Peyer's patch (tissue), 4 donors: ENCODE results near the gene ME1. TPM values are rescaled to one million over a fixed set of nuclear protein-coding genes. Genes with fewer than 3 reads are reported as not detected.

Experiments
- DNase-seq, 3 donors: peaks; one replicate each; pipeline ENCODE4 v3.0.0-alpha.2; 2017 to 2019
- H3K27ac ChIP-seq, 4 donors: fragments of 200-600 bp; sonication (generic); one replicate each; pipeline ENCODE4 v1.5.1; 2016 to 2019
- H3K27me3 ChIP-seq, 2 donors: fragments of 200-600 bp; sonication (generic); one replicate each; pipeline ENCODE4 v1.5.1; 2019
- H3K36me3 ChIP-seq, 3 donors: fragments of 200-600 bp; sonication (generic); one replicate each; pipeline ENCODE4 v1.5.1; 2016 to 2019
- H3K4me1 ChIP-seq, 4 donors: fragments of 200-600 bp; sonication (generic); one replicate each; pipeline ENCODE4 v1.5.1; 2016 to 2019
- H3K4me3 ChIP-seq, 4 donors: fragments of 200-600 bp; sonication (generic); 1 replicate in 3 of 4; 2 replicates in 1 of 4; pipeline ENCODE4 v1.5.1; 2016 to 2019; ENCODE audit warnings: mild to moderate bottlenecking in 1 of 4
- H3K9me3 ChIP-seq, 4 donors: fragments of 200-600 bp; sonication (generic); one replicate each; pipeline ENCODE4 v1.5.1; 2016 to 2019; ENCODE audit warnings: mild to moderate bottlenecking in 1 of 4
- POLR2A ChIP-seq, 2 donors: fragments of 450-650 bp; IDR thresholded peaks; one replicate each; pipeline ENCODE4 v1.5.1; 2017; ENCODE audit warnings: antibody characterized with exemption in 2 of 2, mild to moderate bottlenecking in 2 of 2, moderate library complexity in 2 of 2
- total RNA-seq, 4 donors: library from RNA; depleted of rRNA; stranded (reverse); fragments of >200 nt; gene quantifications; one replicate each; pipeline ENCODE4 v1.1.0, GENCODE V29; 2016
- TF ChIP-seq, protein P1 (sequence below), 6 experiments: fragments of 450-650 bp in 4 of 6; fragments of 200-600 bp in 2 of 6; sonication (generic) in 1 of 6; IDR thresholded peaks; one replicate each; pipeline ENCODE4 v1.5.1; 2017 to 2019; ENCODE audit warnings: antibody characterized with exemption in 6 of 6, mild to moderate bottlenecking in 3 of 6, moderate library complexity in 1 of 6

ME1 gene
- total RNA-seq, 4 donors from 2014 or later: 7.4 to 39.1 (median 19.6) TPM

DNA sequence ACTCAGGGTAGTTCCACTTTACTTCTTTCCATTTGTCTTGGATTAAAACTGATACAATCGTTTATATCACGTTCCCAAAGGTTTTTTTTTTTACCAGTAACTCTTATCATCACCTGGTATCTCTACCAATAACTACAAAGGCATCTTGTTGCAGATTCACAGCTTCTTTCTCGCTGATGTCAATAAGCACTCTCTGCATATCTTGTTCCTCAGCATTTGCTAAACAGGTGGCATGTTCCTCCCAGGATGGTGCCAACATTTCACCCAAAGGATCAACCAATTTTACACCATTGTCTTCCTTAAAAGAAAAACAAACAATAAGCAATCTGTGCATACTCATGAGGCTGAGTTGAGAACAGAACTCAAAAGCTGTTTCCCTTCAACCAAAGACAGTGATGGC, 242.3 kb downstream of the ME1 start:
- TF ChIP-seq, protein P1, sequence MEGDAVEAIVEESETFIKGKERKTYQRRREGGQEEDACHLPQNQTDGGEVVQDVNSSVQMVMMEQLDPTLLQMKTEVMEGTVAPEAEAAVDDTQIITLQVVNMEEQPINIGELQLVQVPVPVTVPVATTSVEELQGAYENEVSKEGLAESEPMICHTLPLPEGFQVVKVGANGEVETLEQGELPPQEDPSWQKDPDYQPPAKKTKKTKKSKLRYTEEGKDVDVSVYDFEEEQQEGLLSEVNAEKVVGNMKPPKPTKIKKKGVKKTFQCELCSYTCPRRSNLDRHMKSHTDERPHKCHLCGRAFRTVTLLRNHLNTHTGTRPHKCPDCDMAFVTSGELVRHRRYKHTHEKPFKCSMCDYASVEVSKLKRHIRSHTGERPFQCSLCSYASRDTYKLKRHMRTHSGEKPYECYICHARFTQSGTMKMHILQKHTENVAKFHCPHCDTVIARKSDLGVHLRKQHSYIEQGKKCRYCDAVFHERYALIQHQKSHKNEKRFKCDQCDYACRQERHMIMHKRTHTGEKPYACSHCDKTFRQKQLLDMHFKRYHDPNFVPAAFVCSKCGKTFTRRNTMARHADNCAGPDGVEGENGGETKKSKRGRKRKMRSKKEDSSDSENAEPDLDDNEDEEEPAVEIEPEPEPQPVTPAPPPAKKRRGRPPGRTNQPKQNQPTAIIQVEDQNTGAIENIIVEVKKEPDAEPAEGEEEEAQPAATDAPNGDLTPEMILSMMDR (IDR thresholded peaks at IDR 0.05): no peak
- no peak for TF ChIP-seq POLR2A (IDR thresholded peaks at IDR 0.05)
- Histone ChIP-seq H3K27ac (no peak overlapping the region), H3K4me3 (no peak overlapping the region), H3K9me3 (no peaks in the 10 kb centered on the region), H3K4me1 (peaks cover 0 to 4% (median 0%) of the 10 kb centered on the region in 4 donors), H3K36me3 (peaks cover 0 to 28% (median 0%) of the 10 kb centered on the region in 3 donors), H3K27me3 (no peaks in the 10 kb centered on the region)
- DNase-seq: no peak

DNA sequence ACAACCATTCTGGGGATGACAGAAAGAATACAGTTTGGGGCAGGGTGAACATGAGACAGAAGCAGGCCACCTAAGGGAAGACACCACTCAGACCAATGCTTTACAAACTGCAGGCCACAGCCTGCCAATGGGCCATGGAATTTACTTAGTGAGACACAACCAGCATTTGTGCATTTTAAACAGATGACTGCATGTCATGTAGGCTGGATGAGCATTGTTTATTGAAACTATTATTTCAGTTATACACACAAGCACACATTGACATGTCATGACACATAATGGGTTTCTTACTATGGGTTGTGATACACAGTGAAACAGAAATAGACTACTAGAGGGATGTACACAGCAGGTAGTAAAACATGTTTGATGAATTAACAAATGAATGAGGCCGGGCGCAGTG, 245.8 kb downstream of the ME1 start:
- H3K27ac ChIP-seq: no peak overlapping the region
- no peak overlapping the region for H3K4me3 ChIP-seq
- H3K27me3 ChIP-seq: no peaks in the 10 kb centered on the region
- peaks cover 0 to 52% (median 3%) of the 10 kb centered on the region in 3 donors for H3K36me3 ChIP-seq
- H3K4me1 ChIP-seq: no peaks in the 10 kb centered on the region
- no peaks in the 10 kb centered on the region for H3K9me3 ChIP-seq
- TF ChIP-seq, protein P1 (IDR thresholded peaks at IDR 0.05): no peak
- TF ChIP-seq POLR2A (IDR thresholded peaks at IDR 0.05): no peak
- DNase-seq: no peak

DNA sequence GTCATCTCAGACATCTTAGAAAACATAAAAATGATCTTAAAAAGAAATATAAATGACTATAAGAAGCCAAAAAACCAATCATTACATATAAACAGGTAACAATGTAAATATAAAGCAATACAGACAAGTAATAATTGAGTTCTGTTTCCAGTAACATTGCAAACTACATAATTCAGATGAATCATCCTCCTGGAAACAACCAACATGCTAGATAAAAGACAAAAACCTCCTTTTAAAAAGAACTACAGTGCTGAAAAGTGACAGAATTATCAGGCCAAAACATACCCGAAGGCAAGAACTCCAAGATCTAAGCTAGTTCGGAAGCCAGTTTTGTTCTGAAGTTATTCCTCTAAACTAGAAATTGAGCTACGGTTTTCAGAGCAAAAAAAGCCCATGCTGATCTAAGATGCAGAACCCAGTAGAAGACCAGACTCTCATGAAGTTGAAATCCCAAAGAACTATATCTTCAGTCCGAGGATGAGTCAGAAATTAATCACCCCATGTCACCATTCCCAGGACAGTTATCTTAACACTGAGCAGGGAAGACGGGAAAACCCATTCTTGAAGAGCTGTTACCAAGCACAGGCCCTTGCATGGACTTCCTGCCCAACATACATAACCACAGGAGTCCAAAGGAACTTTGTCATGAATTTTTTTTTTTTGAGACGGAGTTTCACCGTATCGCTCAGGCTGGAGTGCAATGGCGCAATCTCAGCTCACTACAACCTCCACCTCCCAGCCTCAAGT, 247.6 kb downstream of the ME1 start:
- H3K36me3 ChIP-seq: peaks cover 0 to 59% (median 3%) of the 10 kb centered on the region in 3 donors
- H3K27me3 ChIP-seq: no peaks in the 10 kb centered on the region
- no peak for DNase-seq
- no peak overlapping the region for H3K27ac ChIP-seq
- H3K4me1 ChIP-seq: no peaks in the 10 kb centered on the region
- H3K9me3 ChIP-seq: no peaks in the 10 kb centered on the region
- TF ChIP-seq, protein P1 (IDR thresholded peaks at IDR 0.05): no peak
- no peak for TF ChIP-seq POLR2A (IDR thresholded peaks at IDR 0.05)
- no peak overlapping the region for H3K4me3 ChIP-seq

DNA sequence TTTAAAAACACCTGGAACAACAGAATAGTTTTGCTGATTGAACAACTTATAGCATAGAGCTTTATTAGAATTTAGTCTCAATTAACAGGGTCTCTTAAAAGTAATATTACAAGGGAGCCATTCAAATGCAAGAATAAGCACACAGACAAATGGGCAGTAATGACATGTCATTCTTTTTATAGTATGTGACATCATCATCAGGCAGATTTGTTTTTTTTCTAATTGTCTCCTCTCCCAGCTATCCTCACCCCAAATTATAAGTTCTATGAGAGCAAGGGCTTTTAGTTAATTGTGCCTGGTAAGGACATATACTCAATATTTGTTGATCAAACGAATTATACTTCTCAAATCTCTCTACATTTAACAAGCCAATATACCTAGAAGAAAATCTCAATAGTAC, 248.7 kb downstream of the ME1 start:
- TF ChIP-seq POLR2A (IDR thresholded peaks at IDR 0.05): no peak
- TF ChIP-seq, protein P1 (IDR thresholded peaks at IDR 0.05): no peak
- Histone ChIP-seq H3K4me1 (no peaks in the 10 kb centered on the region), H3K36me3 (peaks cover 0 to 48% (median 3%) of the 10 kb centered on the region in 3 donors), H3K27ac (no peak overlapping the region), H3K9me3 (no peaks in the 10 kb centered on the region), H3K4me3 (no peak overlapping the region), H3K27me3 (no peaks in the 10 kb centered on the region)
- DNase-seq: no peak

DNA sequence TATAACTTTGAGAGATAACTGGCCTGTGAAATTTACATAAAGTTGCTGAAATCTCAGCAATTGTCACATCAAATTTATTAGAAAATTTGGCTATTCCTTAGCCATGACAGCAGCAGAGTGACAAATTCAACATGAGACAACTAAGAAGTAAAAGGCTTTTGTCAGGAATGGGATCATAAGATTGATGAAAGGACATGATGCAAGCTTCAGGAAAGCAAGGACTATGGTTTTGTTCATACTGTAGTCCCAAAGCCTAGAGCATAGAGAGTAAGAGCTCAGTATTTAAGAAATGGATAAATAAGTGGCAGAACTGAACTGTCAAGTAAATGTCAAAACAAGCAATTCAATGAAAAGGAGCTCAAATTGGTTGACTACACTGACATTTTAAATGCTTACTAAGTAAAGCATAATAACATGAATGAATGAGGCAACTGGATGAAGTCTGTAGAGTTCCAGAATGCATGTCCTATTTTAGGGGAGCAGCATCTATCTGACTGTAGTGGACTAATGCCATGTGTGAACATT, 250.4 kb downstream of the ME1 start:
- Histone ChIP-seq H3K4me3 (no peak overlapping the region), H3K9me3 (no peaks in the 10 kb centered on the region), H3K27me3 (no peaks in the 10 kb centered on the region), H3K4me1 (no peaks in the 10 kb centered on the region), H3K27ac (no peak overlapping the region), H3K36me3 (peaks cover 0 to 48% (median 3%) of the 10 kb centered on the region in 3 donors)
- DNase-seq: no peak
- no peak for TF ChIP-seq POLR2A (IDR thresholded peaks at IDR 0.05)
- TF ChIP-seq, protein P1 (IDR thresholded peaks at IDR 0.05): no peak
